CD4-positive, alpha-beta T cell treated with Interleukin-6 for 4 hours (primary cell): ENCODE data around the gene KATNAL1.
"Not testable (repeated sequence)": the region's sequence is repeated elsewhere in the genome, so short reads cannot be mapped to it uniquely, and the experiment has no call there.

Source experiments
- DNase-seq: peaks from one replicate; pipeline ENCODE4 v3.0.0-alpha.2; 2020; ENCODE audit warnings: mixed read lengths

Gene KATNAL1

DNA sequence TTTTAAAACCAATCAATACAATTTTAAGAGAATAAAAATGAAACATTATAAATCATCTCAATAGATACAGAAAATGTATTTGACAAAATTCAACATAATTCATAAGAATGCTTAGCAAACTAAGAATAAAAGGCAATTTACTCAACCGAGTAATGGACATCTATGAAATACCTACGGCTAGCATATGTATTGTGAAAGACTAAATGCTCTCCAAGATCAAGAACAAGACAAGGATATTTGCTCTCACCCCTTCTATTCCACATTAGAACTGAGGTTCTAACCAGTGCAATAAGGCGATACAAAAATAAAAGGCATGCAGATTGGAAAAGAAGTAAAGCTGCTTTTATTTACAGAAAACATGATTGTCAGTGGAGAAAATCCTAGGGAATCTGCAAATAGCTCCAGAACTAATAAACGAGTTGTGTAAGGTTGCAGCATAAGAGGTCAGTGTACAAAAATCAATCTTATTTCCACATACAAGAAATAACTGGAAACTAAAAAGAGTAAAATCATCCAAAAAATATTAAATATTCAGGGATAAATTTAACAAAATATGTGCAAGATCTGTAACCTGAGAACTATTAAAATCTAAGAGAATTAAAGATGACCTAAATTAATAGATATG is 16.4 kb downstream of the KATNAL1 start:
- DNase-seq: no peak

DNA sequence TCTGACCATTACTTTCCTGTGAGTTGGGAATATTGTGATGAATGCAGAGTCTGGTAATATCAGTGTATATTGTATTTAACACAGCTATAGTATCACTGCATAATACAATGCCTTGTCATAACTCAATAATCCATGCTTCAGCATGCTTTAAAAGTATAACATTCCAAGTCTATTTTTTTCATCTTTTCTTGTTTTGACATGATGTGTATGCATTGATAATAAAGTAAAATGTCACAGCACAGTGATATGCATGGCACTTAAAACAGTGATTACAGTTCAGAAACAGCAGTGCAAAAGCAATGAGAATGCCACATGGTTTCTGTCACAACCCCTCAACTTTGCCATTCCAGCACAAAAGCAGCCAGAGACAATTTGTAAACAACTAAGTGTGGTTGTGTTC is 17.8 kb downstream of the KATNAL1 start:
- DNase-seq: no peak

DNA sequence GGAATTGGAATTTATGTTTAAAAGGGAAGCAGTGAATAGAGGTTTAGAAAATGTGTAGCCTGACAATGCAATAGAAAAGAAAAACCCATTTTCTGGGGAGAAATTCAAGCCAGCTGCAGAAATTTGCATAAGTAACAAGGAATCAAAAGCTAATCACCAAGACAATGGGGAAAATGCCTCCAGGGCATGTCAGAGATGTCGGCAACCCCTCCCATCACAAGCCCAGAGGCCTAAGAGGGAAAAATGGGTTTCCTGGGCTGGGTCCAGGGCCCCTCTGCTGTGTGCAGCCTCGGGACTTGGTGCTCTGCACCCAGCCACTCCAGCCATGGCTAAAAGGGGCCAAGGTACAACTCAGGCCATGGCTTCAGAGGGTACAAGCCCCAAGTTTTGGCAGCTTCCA is 21.3 kb downstream of the KATNAL1 start:
- not testable (repeated sequence) for DNase-seq

DNA sequence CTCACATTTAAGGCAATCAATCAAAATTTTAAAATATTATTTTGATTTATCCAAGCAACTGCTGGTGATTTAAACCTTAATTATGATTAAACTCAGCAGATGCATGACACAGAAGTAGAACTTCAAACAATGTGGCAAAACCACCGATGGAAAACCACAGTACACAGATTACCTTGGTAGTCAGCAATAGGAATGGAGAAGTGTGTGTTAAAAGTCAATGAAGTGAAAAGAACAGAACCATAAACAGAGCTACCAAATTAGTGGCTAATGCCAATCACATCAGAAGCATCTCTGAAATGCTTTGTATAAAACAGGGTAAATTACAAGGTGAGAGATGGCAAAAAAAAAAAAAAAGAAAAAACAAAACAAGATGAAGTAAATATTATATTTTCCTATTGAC is 31.2 kb downstream of the KATNAL1 start:
- no peak for DNase-seq

DNA sequence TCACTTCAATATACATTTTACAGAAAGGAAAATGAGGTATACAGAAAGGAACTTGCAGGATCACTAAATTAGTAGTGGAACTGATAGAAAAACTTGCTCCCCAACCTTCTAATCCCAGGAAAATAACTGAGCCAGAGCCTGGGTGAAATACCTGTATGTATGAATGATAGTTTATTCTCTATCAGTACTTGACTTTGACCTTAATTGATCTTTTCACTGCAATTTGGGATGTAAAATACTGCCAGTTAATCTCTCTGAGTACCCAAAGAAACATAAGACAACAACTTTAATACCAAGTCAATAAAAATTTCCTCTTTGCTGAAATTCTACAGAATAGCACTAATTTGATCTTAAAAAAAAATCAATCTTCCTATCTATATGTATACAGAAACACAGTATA is 33.3 kb downstream of the KATNAL1 start:
- DNase-seq: no peak

GRCh38 chr13:30270035-30270434 is 37.3 kb downstream of the KATNAL1 start:
- DNase-seq: not testable (repeated sequence)

DNA sequence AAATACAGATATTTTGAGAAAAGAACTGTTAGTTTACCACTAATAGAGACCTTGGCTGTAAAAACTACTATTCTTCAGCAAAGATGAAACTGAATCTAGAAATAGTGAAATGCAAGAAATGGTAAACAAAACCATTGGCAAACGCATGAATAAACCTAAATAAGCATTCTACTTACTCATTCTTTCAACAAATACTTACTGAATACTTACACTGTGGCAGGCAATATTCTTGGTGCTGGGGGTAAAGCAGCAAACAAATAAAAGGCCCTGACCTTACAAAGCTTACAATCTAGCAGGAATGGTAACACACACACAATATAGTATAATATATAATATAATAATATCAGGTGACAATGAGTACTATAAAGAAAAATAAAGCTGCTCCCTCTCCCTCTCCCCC is 38.7 kb downstream of the KATNAL1 start:
- DNase-seq: no peak

GRCh38 chr13:30266756-30267155 is 40.6 kb downstream of the KATNAL1 start:
- no peak for DNase-seq

GRCh38 chr13:30259149-30259733 is 48.1 kb downstream of the KATNAL1 start:
- not testable (repeated sequence) for DNase-seq

- DNase-seq: no peak
These were observed 49.8 kb downstream of the KATNAL1 start for GRCh38 chr13:30257468-30258099.

- DNase-seq: no peak
These were observed 50.5 kb downstream of the KATNAL1 start for GRCh38 chr13:30256713-30257467.

DNA sequence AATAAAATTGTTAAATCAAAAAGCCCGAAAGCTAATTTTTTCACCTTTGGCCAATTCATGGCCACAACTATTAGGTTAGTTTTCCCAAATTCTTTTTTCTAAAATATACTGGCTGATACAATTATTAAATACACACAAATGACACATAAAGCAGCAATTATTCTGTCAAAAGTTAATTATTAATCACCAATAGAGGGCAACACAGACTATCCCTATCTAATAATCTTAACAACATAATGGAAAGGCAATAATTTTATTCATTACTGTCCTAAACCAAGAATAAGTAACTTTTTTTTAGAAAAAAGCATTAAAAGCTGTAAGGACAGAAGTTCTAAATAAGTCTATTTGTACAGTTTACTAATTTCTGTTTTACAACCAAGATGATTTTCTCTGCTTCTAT is 51.7 kb downstream of the KATNAL1 start:
- no peak for DNase-seq

GRCh38 chr13:30253830-30254229 is 53.5 kb downstream of the KATNAL1 start:
- DNase-seq: no peak

DNA sequence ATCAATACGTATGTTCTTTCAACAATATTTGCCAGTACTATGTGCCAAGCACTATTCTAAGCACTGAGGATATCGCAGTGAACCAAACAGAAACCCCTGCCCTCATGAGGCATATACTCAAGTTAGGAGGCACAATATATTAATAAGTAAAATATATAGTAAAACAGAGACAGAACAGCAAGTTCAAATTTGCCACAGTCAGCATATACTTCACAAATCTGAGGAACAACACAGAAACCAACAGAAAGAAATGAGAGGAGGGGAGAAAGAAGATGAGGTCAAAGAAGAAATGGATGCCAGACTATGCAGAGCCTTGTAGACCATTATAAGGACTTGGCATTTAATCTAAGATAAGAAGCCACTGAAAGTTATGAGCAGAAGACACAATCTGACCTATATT is 59.9 kb downstream of the KATNAL1 start:
- no peak for DNase-seq

DNA sequence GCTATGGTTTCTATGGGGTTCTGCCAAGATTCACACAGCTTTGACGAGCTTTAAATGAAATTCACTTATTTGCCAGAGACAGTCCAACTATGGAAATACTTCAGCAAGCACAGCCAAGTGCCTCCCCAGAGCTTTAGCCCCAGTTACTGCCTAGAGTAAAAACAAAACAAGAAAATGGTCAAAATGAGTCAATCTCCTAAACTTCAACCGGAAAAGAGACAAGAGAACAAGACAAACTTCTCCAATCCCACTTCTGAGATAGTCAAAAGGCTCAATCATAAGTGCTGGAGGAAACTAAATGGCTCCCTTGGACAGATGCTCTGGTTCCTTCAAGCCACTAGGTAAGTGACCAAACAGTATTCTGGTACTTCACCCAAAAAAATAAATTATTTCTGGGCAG is 65.8 kb downstream of the KATNAL1 start:
- no peak for DNase-seq

GRCh38 chr13:30240608-30241007 is 66.7 kb downstream of the KATNAL1 start:
- DNase-seq: no peak

- DNase-seq: no peak
These were observed 72.1 kb downstream of the KATNAL1 start for GRCh38 chr13:30235216-30235615.

DNA sequence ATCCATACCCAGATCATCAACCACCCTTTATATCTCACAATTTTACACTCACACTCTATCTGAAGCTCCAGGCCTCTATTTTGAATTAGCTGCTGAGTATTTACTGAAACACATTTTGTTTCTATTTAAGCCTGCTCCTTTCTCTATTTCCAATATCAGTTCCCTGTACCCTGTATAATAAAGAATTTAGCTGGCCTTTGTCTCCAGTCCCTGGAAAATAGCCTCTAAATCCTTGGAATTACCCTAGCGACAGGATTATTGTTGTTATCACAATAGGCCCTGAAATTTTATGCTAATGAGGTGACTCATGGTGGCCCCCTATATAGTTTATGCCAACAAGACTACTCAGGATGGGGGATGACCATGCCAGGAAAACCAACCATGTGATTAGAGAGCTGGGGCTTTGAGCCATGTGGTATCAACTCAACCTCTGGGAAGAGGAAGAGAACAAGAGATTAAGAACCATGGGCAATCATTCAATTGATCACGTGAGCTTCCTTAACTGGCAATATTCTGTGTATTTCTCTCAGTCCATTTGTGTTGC is 72.7 kb downstream of the KATNAL1 start:
- DNase-seq: no peak

DNA sequence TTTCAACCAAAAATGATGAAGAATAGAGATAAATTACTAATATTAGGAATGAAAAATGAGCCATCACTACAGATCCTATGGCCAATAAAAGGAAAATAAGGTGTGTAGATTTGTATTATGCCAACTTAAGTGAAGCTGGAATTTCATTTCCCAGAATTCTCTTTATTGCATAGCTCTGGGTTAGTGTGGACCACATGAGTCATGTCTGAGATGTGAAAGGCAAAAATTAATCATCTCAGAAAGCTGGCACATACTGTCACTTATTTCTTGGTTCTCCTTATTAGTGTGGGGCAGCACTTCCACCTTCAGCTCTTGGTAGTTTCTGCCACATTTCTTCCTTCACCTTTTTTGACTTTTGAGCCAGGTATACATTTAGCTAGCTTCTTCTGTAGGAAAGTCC is 82.6 kb downstream of the KATNAL1 start:
- DNase-seq: no peak

DNA sequence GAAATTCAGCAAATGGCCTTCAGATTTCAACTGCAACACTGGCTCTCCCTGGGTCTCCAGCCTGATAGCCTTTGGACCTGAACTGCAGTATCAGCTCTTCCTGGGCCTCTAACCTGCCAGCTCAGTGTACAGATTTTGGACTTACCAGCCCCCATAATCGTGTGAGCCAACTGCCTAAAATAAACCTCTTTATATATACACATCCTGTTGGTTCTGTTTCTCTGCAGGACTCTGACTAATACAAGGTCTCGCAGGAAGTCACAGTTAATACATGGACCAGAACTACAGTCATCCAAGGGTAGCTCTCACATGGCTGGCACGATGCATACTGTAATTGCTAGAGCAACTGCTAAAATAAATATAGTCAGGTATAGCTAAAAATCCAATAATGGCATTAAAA is 85.1 kb downstream of the KATNAL1 start:
- no peak for DNase-seq

DNA sequence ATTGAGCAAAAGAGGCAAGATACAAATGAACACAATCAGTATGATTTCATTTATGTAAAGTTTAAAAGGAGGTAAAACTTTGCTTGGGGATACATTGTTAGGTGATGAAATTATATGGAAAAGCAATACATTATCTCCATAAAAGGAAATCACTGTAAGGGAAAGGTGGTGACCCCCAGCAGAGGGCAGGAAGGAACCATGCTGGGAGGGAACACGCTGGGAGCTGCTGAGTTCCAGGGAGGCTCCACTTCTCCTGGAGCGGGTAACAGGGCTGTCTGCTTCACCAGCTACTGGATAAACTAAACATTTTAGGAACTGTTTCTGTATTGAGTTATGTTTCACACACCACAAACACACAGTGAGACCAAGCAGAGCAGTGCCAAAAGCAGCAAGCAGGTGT is 91.2 kb downstream of the KATNAL1 start:
- DNase-seq: no peak

GRCh38 chr13:30212256-30212655 is 95.1 kb downstream of the KATNAL1 start:
- no peak for DNase-seq

- DNase-seq: no peak
These were observed 95.6 kb downstream of the KATNAL1 start for GRCh38 chr13:30211745-30212144.

DNA sequence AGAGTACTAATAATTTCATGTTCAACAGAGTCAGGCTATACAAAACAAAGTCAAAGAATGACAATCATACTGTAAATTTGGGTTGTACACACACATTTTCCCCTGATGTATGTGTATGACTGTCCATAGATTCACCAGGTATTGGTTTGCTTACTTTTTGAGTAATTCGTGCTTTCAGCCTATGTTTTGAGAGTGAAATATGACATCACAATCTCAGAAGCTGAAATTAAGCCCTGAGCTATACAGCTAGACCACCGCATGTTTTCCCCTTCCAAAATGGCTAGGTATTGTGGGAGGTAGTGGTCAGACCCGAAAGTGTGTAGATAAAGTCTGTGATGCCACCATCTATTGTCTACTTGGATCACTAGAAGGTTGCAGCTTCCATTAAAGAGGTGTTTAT is 102.8 kb downstream of the KATNAL1 start:
- DNase-seq: no peak
